NAMALWA (cell line): ENCODE data around the gene INSRR.

ENCODE experiments used
- DNase-seq: peaks from one replicate; pipeline ENCODE4 v3.0.0-alpha.2; 2015; ENCODE audit warnings: low spot score

INSRR gene

GRCh38 chr1:156848461-156849150, 10.3 kb downstream of the INSRR start:
- no peak for DNase-seq

- no peak for DNase-seq
Observed at GRCh38 chr1:156847591-156848460, 11.1 kb downstream of the INSRR start.

GRCh38 chr1:156846643-156847042, 12.3 kb downstream of the INSRR start:
- no peak for DNase-seq

- DNase-seq = no peak
Observed at GRCh38 chr1:156845953-156846545, 12.9 kb downstream of the INSRR start.

GRCh38 chr1:156845055-156845952, 13.6 kb downstream of the INSRR start:
- peak; percentile 46 for DNase-seq

- DNase-seq = no peak
Observed at GRCh38 chr1:156844638-156845037, 14.3 kb downstream of the INSRR start.

- no peak for DNase-seq
Observed at GRCh38 chr1:156844102-156844501, 14.8 kb downstream of the INSRR start.

GRCh38 chr1:156842618-156843300, 16.2 kb downstream of the INSRR start:
- no peak for DNase-seq

GRCh38 chr1:156841295-156841855, 17.5 kb downstream of the INSRR start:
- DNase-seq = no peak

- DNase-seq = no peak
Observed at GRCh38 chr1:156840898-156841279, 18.0 kb downstream of the INSRR start.

GRCh38 chr1:156840186-156840897, 18.6 kb downstream of the INSRR start:
- DNase-seq = no peak

- no peak for DNase-seq
Observed at GRCh38 chr1:156839426-156840109, 19.3 kb downstream of the INSRR start.

- DNase-seq = peak; percentile 81
Observed at GRCh38 chr1:156838972-156839371, 19.9 kb downstream of the INSRR start.

- DNase-seq = no peak
Observed at GRCh38 chr1:156836892-156837291, 22.0 kb downstream of the INSRR start.

GRCh38 chr1:156836041-156836654, 22.8 kb downstream of the INSRR start:
- DNase-seq = no peak

GRCh38 chr1:156834322-156834721, 24.6 kb downstream of the INSRR start:
- no peak for DNase-seq

- peak; percentile 47 for DNase-seq
Observed at GRCh38 chr1:156833603-156834002, 25.3 kb downstream of the INSRR start.

- DNase-seq = no peak
Observed at GRCh38 chr1:156832434-156832833, 26.5 kb downstream of the INSRR start.

- DNase-seq = no peak
Observed at GRCh38 chr1:156828400-156829124, 30.4 kb downstream of the INSRR start.
